GM12878 (cell line): ENCODE measurements around the gene ANKDD1B.

Experiments used
- CBX5 ChIP-seq: sonication (generic); IDR thresholded peaks from 2 replicates; pipeline ENCODE4 v1.6.1; 2016; ENCODE audit warnings: low read depth, moderate library complexity, mild to moderate bottlenecking, inconsistent platforms
- CTCF ChIP-seq, 3 experiments: IDR thresholded peaks in 2 of 3; conservative IDR thresholded peaks in 1 of 3; 2 replicates each; pipeline ENCODE4 v1.5.1; 2011; ENCODE audit warnings: low read depth in 3 of 3, low read length in 3 of 3, mild to moderate bottlenecking in 3 of 3, control low read depth in 2 of 3, moderate library complexity in 2 of 3, inconsistent platforms in 1 of 3, mixed read lengths in 1 of 3; ENCODE audit not compliant: control insufficient read depth in 2 of 3, insufficient read depth in 1 of 3; ENCODE audit errors: extremely low read depth in 1 of 3
- ESRRA ChIP-seq: IDR thresholded peaks from 2 replicates; pipeline ENCODE4 v1.6.1; 2012; ENCODE audit warnings: mild to moderate bottlenecking, low read length, improper control_type of control experiment
- NRF1 ChIP-seq: conservative IDR thresholded peaks from 2 replicates; pipeline ENCODE4 v1.6.1; 2011; ENCODE audit warnings: mild to moderate bottlenecking, low read depth, low read length, improper control_type of control experiment
- POLR2A ChIP-seq: IDR thresholded peaks from 2 replicates; pipeline ENCODE4 v1.6.1; 2011; ENCODE audit warnings: low read depth, mild to moderate bottlenecking, low read length

GRCh38 chr5:75681125-75681830, 70.0 kb downstream of the ANKDD1B start:
- TF ChIP-seq ESRRA (no peak), CBX5 (no peak), POLR2A (no peak), CTCF (IDR thresholded peaks at IDR 0.05 in 2 of 3, conservative IDR thresholded peaks at IDR 0.05 in 1 of 3; ENCODE audit: control insufficient read depth in 2 of 3, extremely low read depth in 1 of 3, insufficient read depth in 1 of 3, low read depth in 3 of 3, low read length in 3 of 3) (peak; percentile 52 to 62 (median 56)), NRF1 (no peak)
